ENCODE measurements around the gene GPR37L1. TPM values are rescaled to one million over a fixed set of nuclear protein-coding genes. Genes with fewer than 3 reads are reported as not detected.

GPR37L1 gene
- total and polyA plus RNA-seq, 2 of the 4 experiments (the other 2 are of a cell fraction) = 0.02 TPM; not detected in 1

GRCh38 chr1:202086579-202087350, 36.0 kb upstream of the GPR37L1 start:
- 88% methylated on average over 3 of the region's 7 CpGs; no CpG with 5 or more reads in 1 of the 2 experiments for WGBS, 2 experiments (ENCODE audit: extremely low coverage in 2 of 2, insufficient read length in 1 of 2)
- no peak for TF ChIP-seq RFX5 (IDR thresholded peaks at IDR 0.05; ENCODE audit: low read depth, low read length)
- H4K5ac ChIP-seq (ENCODE audit: low read depth, low read length) = no peak overlapping the region
- dilution Hi-C loops (cut with HindIII; ENCODE audit: low sequenced_read_pairs, unreplicated experiment) = no loop called here
- H3K9ac ChIP-seq (ENCODE audit: low read depth, low read length) = no peak overlapping the region
- H2BK20ac ChIP-seq (ENCODE audit: low read depth, low read length) = no peak overlapping the region
- H2AK5ac ChIP-seq (ENCODE audit: low read depth, low read length) = no peak overlapping the region
- no peak overlapping the region for H2AFZ ChIP-seq (replicated peaks; ENCODE audit: low read length, poor library complexity)
- no peaks in the 10 kb centered on the region for H3K9me3 ChIP-seq (ENCODE audit: control insufficient read depth, insufficient read depth, low read length)
- ChIA-PET CTCF (interaction anchor here (0.6 kb wide), 1 partner anchor 18 kb away, joined by 3 read pairs; no protein-coding TSS in a partner anchor), POLR2A (ENCODE audit: unreplicated experiment) (no interaction called here)
- no peak overlapping the region for H3K18ac ChIP-seq (ENCODE audit: low read depth, low read length)
- H3K36me3 ChIP-seq (ENCODE audit: control insufficient read depth, insufficient read depth, low read length) = no peaks in the 10 kb centered on the region
- ATAC-seq (ENCODE audit: low read depth) (no peak), DNase-seq (no peak)
- H2BK5ac ChIP-seq (ENCODE audit: low read depth, low read length, poor library complexity, severe bottlenecking) = no peak overlapping the region
- H2BK120ac ChIP-seq (ENCODE audit: low read depth, low read length) = no peak overlapping the region
- no TSS peak for BruUV-seq (replicated peaks)
- no peak overlapping the region for H3K56ac ChIP-seq (ENCODE audit: extremely low read depth, insufficient read depth, low read length)
- in situ Hi-C loops (cut with MboI; ENCODE audit: low sequenced_read_pairs) = no loop called here
- H3K23ac ChIP-seq (ENCODE audit: low read depth, low read length) = no peak overlapping the region
- H3K4me1 ChIP-seq (ENCODE audit: control insufficient read depth, insufficient read depth, low read length) = peaks cover 3% of the 10 kb centered on the region; the same call in 1 of the 2 replicates
- H3K79me1 ChIP-seq (ENCODE audit: low read depth in 1 of 2, low read length in 2 of 2) = no peaks in the 10 kb centered on the region
- H3K9me1 ChIP-seq (ENCODE audit: insufficient read depth, low read length) = 0 out of 2 replicates have a peak, but pooled peaks cover 3% of the 10 kb centered on the region
- no peak overlapping the region for H4K8ac ChIP-seq (ENCODE audit: low read depth in 2 of 2, low read length in 2 of 2)
- H3K4me2 ChIP-seq (ENCODE audit: low read depth, low read length) = no peak overlapping the region
- H4K91ac ChIP-seq (ENCODE audit: insufficient read depth, low read depth, low read length) = no peak overlapping the region
- H3K4me3 ChIP-seq (ENCODE audit: insufficient read depth, low read depth, low read length) = no peak overlapping the region
- H3K27me3 ChIP-seq (ENCODE audit: control insufficient read depth, insufficient read depth, low read length) = peaks cover 24% of the 10 kb centered on the region
- H3K27ac ChIP-seq (ENCODE audit: insufficient read depth, low read length) = no peak overlapping the region
- H2AK9ac ChIP-seq (replicated peaks; ENCODE audit: low read depth, low read length, poor library complexity) = no peak overlapping the region
- H3K4ac ChIP-seq (ENCODE audit: low read depth, low read length) = no peak overlapping the region
- H2BK15ac ChIP-seq (ENCODE audit: low read depth, low read length) = no peak overlapping the region
- H4K20me1 ChIP-seq (ENCODE audit: insufficient read depth, low read length) = no peaks in the 10 kb centered on the region
- no peak overlapping the region for H3K14ac ChIP-seq (replicated peaks; ENCODE audit: low read depth, low read length)
- intact Hi-C loops (cut with micrococcal nuclease) = no loop called here

All from IMR-90 (cell line).